Stomach (tissue), 9 donors: ENCODE measurements around the gene BID. TPM values are rescaled to one million over a fixed set of nuclear protein-coding genes. Genes with fewer than 3 reads are reported as not detected.
"Not testable (repeated sequence)": the region's sequence is repeated elsewhere in the genome, so short reads cannot be mapped to it uniquely, and the experiment has no call there.

Experiments
- DNase-seq, 2 donors: peaks; one replicate each; pipeline versions ENCODE4 v3.0.0 to v3.0.0-alpha.2; 2013 to 2019
- H3K27ac ChIP-seq, 5 donors: fragments of 200-600 bp in 4 of 5; sonication (generic) in 4 of 5; one replicate each; pipeline ENCODE4 v1.5.1; 2013 to 2019; ENCODE audit warnings: mild to moderate bottlenecking in 1 of 5, moderate library complexity in 1 of 5
- H3K27me3 ChIP-seq, 3 donors: fragments of 200-600 bp; sonication (generic); one replicate each; pipeline ENCODE4 v1.5.1; 2017 to 2019; ENCODE audit warnings: mixed run types in 1 of 3
- H3K36me3 ChIP-seq, 4 donors: fragments of 200-600 bp; sonication (generic); 1 replicate in 3 of 4; 2 replicates in 1 of 4; pipeline ENCODE4 v1.5.1; 2016 to 2019
- H3K4me1 ChIP-seq, 4 donors: fragments of 200-600 bp; sonication (generic); one replicate each; pipeline ENCODE4 v1.5.1; 2016 to 2019
- H3K4me3 ChIP-seq, 4 donors: fragments of 200-600 bp; sonication (generic) in 3 of 4; one replicate each; pipeline ENCODE4 v1.5.1; 2016 to 2019; ENCODE audit warnings: mild to moderate bottlenecking in 1 of 4
- H3K9me3 ChIP-seq, 4 donors: fragments of 200-600 bp; sonication (generic); one replicate each; pipeline ENCODE4 v1.5.1; 2016 to 2019
- EP300 ChIP-seq: sonication (generic); formaldehyde crosslinking; IDR thresholded peaks from one replicate; pipeline ENCODE4 v1.6.1; 2017; ENCODE audit warnings: antibody characterized with exemption
- POLR2A ChIP-seq, 4 donors: fragments of 450-650 bp; IDR thresholded peaks; one replicate each; pipeline ENCODE4 v1.6.1; 2016; ENCODE audit warnings: antibody characterized with exemption in 4 of 4, control low read depth in 2 of 4, mild to moderate bottlenecking in 1 of 4, moderate library complexity in 1 of 4
- POLR2AphosphoS5 ChIP-seq, 3 donors: sonication (generic); formaldehyde crosslinking; IDR thresholded peaks; one replicate each; pipeline ENCODE4 v1.6.1; 2016; ENCODE audit warnings: antibody characterized with exemption in 3 of 3
- WGBS, 5 donors: extraction: QIAGEN DNeasy Blood & Tissue Kit in 3 of 5; methylation state at CpG; one replicate each; pipeline versions ENCODE4 v1.1.5 to v1.1.7; 2013 to 2018; 5-methylcytosine and 5-hydroxymethylcytosine counted together
- intact Hi-C: fragments of 100-400 bp; cut with DNase I; formaldehyde crosslinking; loops from one replicate; pipeline ENCODE4 v1.15.1; 2023; ENCODE audit warnings: low total_unique reads
- polyA plus RNA-seq, 3 donors: library from polyadenylated mRNA; stranded (reverse); fragments of 200-250 nt; gene quantifications; one replicate each; pipeline ENCODE4 v1.2.3, GENCODE V29; 2013
- total RNA-seq, 5 donors: library from RNA; depleted of rRNA; stranded (reverse); fragments of >200 nt; gene quantifications; one replicate each; pipeline versions ENCODE4 v1.1.0 to v1.2.3, GENCODE V29; 2014 to 2016
- TF ChIP-seq, protein P1 (sequence below), 7 experiments: fragments of 450-650 bp in 4 of 7; fragments of 200-600 bp in 3 of 7; sonication (generic) in 3 of 7; IDR thresholded peaks; one replicate each; pipeline ENCODE4 v1.5.1; 2016 to 2019; ENCODE audit warnings: antibody characterized with exemption in 7 of 7, control low read depth in 2 of 7, mild to moderate bottlenecking in 1 of 7
- donor health status: healthy with polysubstance abuse.
- donor health status: Bipolar disorder and iron deficiency.
- donor health status: healthy.

Gene BID
- total and polyA plus RNA-seq, 8 donors = 1.2 to 50.9 (median 19.7) TPM

DNA sequence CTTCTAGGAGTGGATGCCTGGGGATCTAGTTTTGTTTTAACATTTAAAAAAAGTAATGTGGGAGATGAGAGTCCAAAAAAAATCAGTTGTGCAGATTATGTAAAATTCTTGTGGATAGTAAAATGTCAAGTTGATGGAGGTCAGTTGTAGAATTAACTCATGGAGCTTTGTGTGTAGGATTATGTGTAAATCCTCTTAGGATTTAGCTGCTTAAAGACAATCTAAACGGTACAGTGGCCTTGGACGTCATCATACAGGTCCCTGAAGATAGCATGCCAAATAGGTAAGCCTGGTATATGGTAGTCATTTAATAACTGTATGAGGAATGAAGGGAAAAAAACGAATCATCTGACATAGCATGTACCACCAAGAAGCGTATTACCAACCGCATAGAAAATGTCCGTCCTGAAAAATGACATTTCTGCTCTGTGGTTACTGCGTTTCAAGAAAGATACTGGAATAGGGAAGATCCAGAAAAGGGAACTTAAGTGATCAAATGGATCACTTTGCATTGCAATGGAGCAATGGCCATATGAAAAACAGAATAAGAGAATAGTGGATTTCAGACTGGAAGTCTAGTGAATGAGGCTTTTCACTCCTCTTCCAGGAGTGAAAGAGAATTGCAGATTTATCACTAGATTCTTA, 74.5 kb downstream of the BID start:
- no peak for DNase-seq
- Histone ChIP-seq H3K4me1 (peaks cover 0 to 4% (median 0%) of the 10 kb centered on the region in 4 donors), H3K36me3 (peaks cover 6 to 46% (median 36%) of the 10 kb centered on the region in 4 donors), H3K4me3 (no peak overlapping the region), H3K27me3 (no peaks in the 10 kb centered on the region), H3K9me3 (no peaks in the 10 kb centered on the region), H3K27ac (no peak overlapping the region)
- no peak for TF ChIP-seq EP300
- intact Hi-C loops = no loop called here
- WGBS, 5 donors = 75 to 86% (median 83%) methylated on average over 7 of the region's 7 CpGs

DNA sequence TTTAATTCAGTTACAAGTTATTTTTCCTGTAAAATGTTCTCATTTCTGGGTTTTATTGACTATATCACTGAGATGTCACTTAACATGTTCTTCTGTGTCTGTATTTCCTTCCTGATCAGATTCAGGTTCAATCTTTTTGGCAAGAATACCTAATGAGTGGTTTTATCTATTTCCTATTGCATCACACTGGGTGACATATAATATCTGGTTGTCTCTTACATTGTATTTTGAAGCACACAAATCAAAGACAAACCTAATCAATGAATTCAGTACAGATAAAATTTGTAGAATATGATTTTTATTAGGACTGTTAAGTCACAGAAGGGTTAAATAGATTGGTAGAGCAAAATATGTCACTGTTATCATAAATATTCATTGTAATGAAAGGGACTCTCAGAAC, 75.3 kb downstream of the BID start:
- Histone ChIP-seq H3K36me3 (peaks cover 2 to 42% (median 33%) of the 10 kb centered on the region in 4 donors), H3K27ac (no peak overlapping the region), H3K9me3 (no peaks in the 10 kb centered on the region), H3K27me3 (no peaks in the 10 kb centered on the region), H3K4me3 (no peak overlapping the region), H3K4me1 (peaks cover 0 to 4% (median 0%) of the 10 kb centered on the region in 4 donors)
- intact Hi-C loops = no loop called here
- TF ChIP-seq EP300 (no peak), POLR2AphosphoS5 (IDR thresholded peaks at IDR 0.05) (no peak), POLR2A (IDR thresholded peaks at IDR 0.05) (no peak)
- TF ChIP-seq, protein P1, sequence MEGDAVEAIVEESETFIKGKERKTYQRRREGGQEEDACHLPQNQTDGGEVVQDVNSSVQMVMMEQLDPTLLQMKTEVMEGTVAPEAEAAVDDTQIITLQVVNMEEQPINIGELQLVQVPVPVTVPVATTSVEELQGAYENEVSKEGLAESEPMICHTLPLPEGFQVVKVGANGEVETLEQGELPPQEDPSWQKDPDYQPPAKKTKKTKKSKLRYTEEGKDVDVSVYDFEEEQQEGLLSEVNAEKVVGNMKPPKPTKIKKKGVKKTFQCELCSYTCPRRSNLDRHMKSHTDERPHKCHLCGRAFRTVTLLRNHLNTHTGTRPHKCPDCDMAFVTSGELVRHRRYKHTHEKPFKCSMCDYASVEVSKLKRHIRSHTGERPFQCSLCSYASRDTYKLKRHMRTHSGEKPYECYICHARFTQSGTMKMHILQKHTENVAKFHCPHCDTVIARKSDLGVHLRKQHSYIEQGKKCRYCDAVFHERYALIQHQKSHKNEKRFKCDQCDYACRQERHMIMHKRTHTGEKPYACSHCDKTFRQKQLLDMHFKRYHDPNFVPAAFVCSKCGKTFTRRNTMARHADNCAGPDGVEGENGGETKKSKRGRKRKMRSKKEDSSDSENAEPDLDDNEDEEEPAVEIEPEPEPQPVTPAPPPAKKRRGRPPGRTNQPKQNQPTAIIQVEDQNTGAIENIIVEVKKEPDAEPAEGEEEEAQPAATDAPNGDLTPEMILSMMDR (IDR thresholded peaks at IDR 0.05) = no peak
- no peak for DNase-seq

DNA sequence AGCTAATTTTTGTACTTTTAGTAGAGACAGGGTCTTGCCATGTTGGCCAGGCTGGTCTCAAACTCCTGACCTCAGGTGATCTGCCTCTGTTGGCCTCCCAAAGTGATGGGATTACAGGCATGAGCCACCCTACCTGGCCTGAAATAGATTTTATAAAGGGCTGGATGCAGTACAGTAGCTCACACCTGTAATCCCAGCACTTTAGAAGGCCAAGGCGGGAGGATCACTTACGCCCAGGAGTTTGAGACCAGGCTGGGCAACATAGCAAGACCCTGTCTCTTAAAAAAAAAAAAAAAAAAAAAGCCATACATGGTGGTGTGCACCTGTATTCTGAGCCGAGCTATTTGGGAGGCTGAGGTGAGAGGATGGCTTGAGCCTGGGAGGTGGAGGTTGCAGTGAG, 76.0 kb downstream of the BID start:
- H3K27ac ChIP-seq, DNase-seq, H3K9me3 ChIP-seq, H3K4me3 ChIP-seq, intact Hi-C loops, H3K4me1 ChIP-seq, H3K27me3 ChIP-seq: not testable (repeated sequence)
- WGBS, 5 donors = 98 to 100% (median 98%) methylated on average over 3 of the region's 3 CpGs
- H3K36me3 ChIP-seq = peaks cover 0 to 37% (median 27%) of the 10 kb centered on the region in 4 donors

DNA sequence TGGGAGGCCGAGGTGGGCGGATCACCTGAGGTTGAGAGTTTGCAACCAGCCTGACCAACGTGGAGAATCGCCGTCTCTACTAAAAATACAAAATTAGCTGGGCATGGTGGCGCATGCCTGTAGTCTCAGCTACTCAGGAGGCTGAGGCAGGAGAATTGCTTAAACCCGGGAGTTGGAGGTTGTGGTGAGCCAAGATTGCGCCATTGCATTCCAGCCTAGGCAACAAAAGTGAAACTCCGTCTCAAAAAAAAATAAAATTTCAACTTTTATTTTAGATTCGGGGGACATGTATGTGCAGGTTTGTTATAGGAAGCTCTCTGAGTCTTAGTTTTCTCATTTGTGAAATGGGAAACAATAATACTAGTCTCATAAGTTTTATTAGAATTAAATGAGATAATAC, 77.1 kb downstream of the BID start:
- H3K27me3 ChIP-seq, H3K4me3 ChIP-seq, H3K9me3 ChIP-seq, H3K4me1 ChIP-seq, intact Hi-C loops, DNase-seq, H3K27ac ChIP-seq: not testable (repeated sequence)
- peaks cover 0 to 30% (median 20%) of the 10 kb centered on the region in 4 donors for H3K36me3 ChIP-seq
- WGBS, 5 donors = 89 to 97% (median 91%) methylated on average over 10 of the region's 10 CpGs

DNA sequence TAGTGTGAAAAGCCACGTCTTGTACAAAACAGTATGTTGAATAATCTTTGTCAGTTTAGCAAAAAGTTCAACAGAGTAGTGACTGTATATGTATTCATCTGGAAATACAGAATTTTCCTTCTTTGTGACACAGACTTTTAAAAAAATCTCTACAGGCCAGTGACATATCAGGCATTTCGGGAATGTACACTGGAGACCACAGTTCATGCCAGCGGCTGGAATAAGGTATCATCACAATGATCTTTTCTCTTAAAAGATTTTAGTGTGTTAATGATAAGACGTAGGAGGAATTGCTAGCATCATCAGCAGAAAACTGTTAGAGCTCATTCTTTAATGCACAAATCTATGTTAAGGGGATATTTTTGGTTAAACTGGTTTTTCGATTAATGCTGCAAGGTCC, 78.3 kb downstream of the BID start:
- no peaks in the 10 kb centered on the region for H3K27me3 ChIP-seq
- TF ChIP-seq, protein P1 (IDR thresholded peaks at IDR 0.05) = no peak
- no peak for TF ChIP-seq POLR2A (IDR thresholded peaks at IDR 0.05)
- TF ChIP-seq POLR2AphosphoS5 (IDR thresholded peaks at IDR 0.05) = no peak
- no peak for TF ChIP-seq EP300
- H3K9me3 ChIP-seq = no peaks in the 10 kb centered on the region
- WGBS, 5 donors = 94 to 99% (median 96%) methylated on average over 5 of the region's 5 CpGs
- intact Hi-C loops = no loop called here
- peaks cover 0 to 32% (median 27%) of the 10 kb centered on the region in 4 donors for H3K36me3 ChIP-seq
- no peak overlapping the region for H3K27ac ChIP-seq
- H3K4me3 ChIP-seq = no peak overlapping the region
- peaks cover 0 to 4% (median 0%) of the 10 kb centered on the region in 4 donors for H3K4me1 ChIP-seq
- DNase-seq = no peak

DNA sequence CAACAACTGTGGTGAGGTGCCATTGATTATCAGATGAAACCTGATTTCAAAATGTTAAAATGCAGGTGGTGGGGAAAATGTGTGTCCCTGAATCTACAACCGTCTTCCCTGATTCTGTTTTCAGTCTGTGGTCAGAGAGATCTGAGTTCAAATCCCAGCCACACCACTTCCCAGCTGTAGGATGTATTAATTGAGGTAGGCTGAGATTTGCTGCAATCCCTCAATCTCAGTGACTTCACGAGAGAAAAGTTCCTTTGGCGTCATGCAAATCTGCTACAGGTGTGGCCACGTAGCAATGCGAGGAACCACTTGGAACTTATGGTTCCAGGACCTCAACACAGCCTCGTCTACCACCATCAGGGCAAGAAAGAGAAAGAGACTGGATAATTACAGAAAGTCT, 79.5 kb downstream of the BID start:
- Histone ChIP-seq H3K36me3 (peaks cover 0 to 43% (median 40%) of the 10 kb centered on the region in 4 donors), H3K27ac (no peak overlapping the region), H3K9me3 (no peaks in the 10 kb centered on the region), H3K4me3 (no peak overlapping the region), H3K4me1 (no peaks in the 10 kb centered on the region), H3K27me3 (no peaks in the 10 kb centered on the region)
- 81 to 97% (median 88%) methylated on average over 6 of the region's 6 CpGs for WGBS, 5 donors
- intact Hi-C loops = no loop called here
- DNase-seq = no peak
- TF ChIP-seq, protein P1 (IDR thresholded peaks at IDR 0.05) = no peak
- no peak for TF ChIP-seq POLR2A (IDR thresholded peaks at IDR 0.05)
- TF ChIP-seq POLR2AphosphoS5 (IDR thresholded peaks at IDR 0.05) = no peak
- no peak for TF ChIP-seq EP300
